HepG2 (cell line): ENCODE results near the gene RGS13. TPM values are rescaled to one million over a fixed set of nuclear protein-coding genes. Genes with fewer than 3 reads are reported as not detected.

Experiments
- ATAC-seq: fragments of 200-7000 bp; cut with Tn5 transposase; 3 replicates; pipeline ENCODE4 v1.9.1; 2020; ENCODE audit warnings: mild to moderate bottlenecking, moderate library complexity
- BruUV-seq: library from RNA; stranded (reverse); fragments of 400-500 nt; replicated peaks from 2 replicates; lab custom pipeline; 2021; lab: Mats Ljungman, UMichigan
- CTCF ChIA-PET: fragments of 300-600 bp; formaldehyde crosslinking; extraction: SDS; loops from one replicate; lab custom pipeline; 2021; ENCODE audit warnings: low total read pairs, inconsistent platforms, low intra/inter-chr PET ratio; lab: Yijun Ruan, JAX
- POLR2A ChIA-PET: fragments of 350-600 bp; sonication (Branson Sonifier 250); formaldehyde crosslinking; loops from one replicate; lab custom pipeline; 2020; ENCODE audit warnings: antibody characterized with exemption, inconsistent platforms; lab: Yijun Ruan, JAX
- DNase-seq: peaks from one replicate; pipeline ENCODE4 v3.0.0-alpha.2; 2015; ENCODE audit warnings: low spot score
- FAIRE-seq: peaks from 3 replicates; lab custom pipeline; 2011; peaks lifted over from hg19 to GRCh38; lab: Jason Lieb, UNC
- H2AFZ ChIP-seq: one replicate; pipeline ENCODE4 v1.6.1; 2011; ENCODE audit warnings: low read length, inconsistent platforms
- H3K27ac ChIP-seq: fragments of 300-600 bp; 3 replicates; pipeline ENCODE4 v1.8.0; 2011; ENCODE audit warnings: mixed run types, mild to moderate bottlenecking, mixed read lengths, low read length, inconsistent platforms; ENCODE audit not compliant: insufficient read depth; ENCODE audit errors: extremely low read length
- H3K27me3 ChIP-seq, 2 experiments: fragments of 200-600 bp in 1 of 2; 2 replicates in 1 of 2; 3 replicates in 1 of 2; pipeline versions ENCODE4 v1.6.0 to v1.8.0; 2011; ENCODE audit warnings: low read length in 2 of 2, mild to moderate bottlenecking in 2 of 2, moderate library complexity in 2 of 2, inconsistent platforms in 1 of 2; ENCODE audit not compliant: insufficient read depth in 2 of 2, control insufficient read depth in 1 of 2
- H3K36me3 ChIP-seq, 2 experiments: fragments of 200-600 bp in 1 of 2; replicated peaks in 1 of 2; 2 replicates in 1 of 2; 3 replicates in 1 of 2; pipeline versions ENCODE4 v1.5.1 to v1.8.0; 2011; ENCODE audit warnings: low read length in 2 of 2, inconsistent platforms in 1 of 2; ENCODE audit not compliant: insufficient read depth in 2 of 2, control insufficient read depth in 1 of 2
- H3K4me1 ChIP-seq: 2 replicates; pipeline ENCODE4 v1.5.1; 2012; ENCODE audit warnings: low read length, inconsistent platforms; ENCODE audit not compliant: insufficient read depth
- H3K4me2 ChIP-seq: 2 replicates; pipeline ENCODE4 v1.6.0; 2011; ENCODE audit warnings: low read depth, low read length, inconsistent platforms
- H3K4me3 ChIP-seq, 3 experiments: fragments of 200-600 bp in 1 of 3; sonication (generic), shearing (Covaris generic) in 1 of 3; replicated peaks in 1 of 3; 2 replicates each; pipeline ENCODE4 v1.5.1; 2011 to 2016; ENCODE audit warnings: low read length in 3 of 3, inconsistent platforms in 2 of 3, low read depth in 2 of 3, mild to moderate bottlenecking in 2 of 3, control low read depth in 1 of 3, mixed read lengths in 1 of 3; ENCODE audit not compliant: insufficient read depth in 1 of 3
- H3K79me2 ChIP-seq: one replicate; pipeline ENCODE4 v1.6.1; 2011; ENCODE audit warnings: low read length, inconsistent platforms; ENCODE audit not compliant: insufficient read depth
- H3K9ac ChIP-seq: 2 replicates; pipeline ENCODE4 v1.6.0; 2011; ENCODE audit warnings: mild to moderate bottlenecking, low read depth, low read length, inconsistent platforms; ENCODE audit not compliant: insufficient read depth
- H3K9me3 ChIP-seq: 2 replicates; pipeline ENCODE4 v1.5.1; 2012; ENCODE audit warnings: mild to moderate bottlenecking, low read length
- H4K20me1 ChIP-seq: 2 replicates; pipeline ENCODE4 v1.6.0; 2011; ENCODE audit warnings: inconsistent platforms, mild to moderate bottlenecking, low read length, moderate library complexity; ENCODE audit not compliant: insufficient read depth
- ATF7 ChIP-seq, 2 experiments: fragments of 450-650 bp in 1 of 2; sonication (generic) in 1 of 2; formaldehyde crosslinking in 1 of 2; IDR thresholded peaks; 2 replicates each; pipeline versions ENCODE4 v1.4.0 to v1.6.1; 2016 to 2020; ENCODE audit warnings: antibody characterized with exemption in 1 of 2, mild to moderate bottlenecking in 1 of 2, missing genetic modification reagents in 1 of 2
- FLYWCH1 ChIP-seq: sonication (generic); formaldehyde crosslinking; IDR thresholded peaks from 2 replicates; pipeline ENCODE4 v1.8.1; 2023; ENCODE audit warnings: mild to moderate bottlenecking, missing genetic modification reagents
- HIC2 ChIP-seq: sonication (generic); formaldehyde crosslinking; IDR thresholded peaks from 2 replicates; pipeline ENCODE4 v1.9.0; 2022; ENCODE audit warnings: low read depth, missing genetic modification reagents
- HNRNPLL ChIP-seq: fragments of 200-400 bp; formaldehyde crosslinking; IDR thresholded peaks from 2 replicates; pipeline ENCODE4 v1.6.1; 2017; ENCODE audit warnings: mild to moderate bottlenecking, low read depth, low read length; ENCODE audit not compliant: poor library complexity, severe bottlenecking
- MTF2 ChIP-seq: sonication (generic); formaldehyde crosslinking; IDR thresholded peaks from 2 replicates; pipeline ENCODE4 v1.5.0; 2020; ENCODE audit warnings: missing genetic modification reagents, borderline replicate concordance
- POLR2AphosphoS2 ChIP-seq: IDR thresholded peaks from 2 replicates; pipeline ENCODE4 v1.6.1; 2011; ENCODE audit warnings: low read depth, low read length, improper control_type of control experiment
- SALL2 ChIP-seq: sonication (generic); formaldehyde crosslinking; IDR thresholded peaks from 2 replicates; pipeline ENCODE4 v1.8.1; 2023; ENCODE audit warnings: mild to moderate bottlenecking, missing genetic modification reagents, inconsistent platforms
- SRSF1 ChIP-seq: fragments of 200-400 bp; formaldehyde crosslinking; optimal IDR thresholded peaks from 2 replicates; pipeline ENCODE3; 2017; ENCODE audit warnings: mild to moderate bottlenecking, low read depth, low read length, moderate library complexity
- ZBTB14 ChIP-seq: sonication (generic); formaldehyde crosslinking; IDR thresholded peaks from 2 replicates; pipeline ENCODE4 v1.4.0; 2020; ENCODE audit warnings: missing genetic modification reagents
- ZC3H4 ChIP-seq: sonication (generic); formaldehyde crosslinking; IDR thresholded peaks from 2 replicates; pipeline ENCODE4 v1.4.0; 2020; ENCODE audit warnings: missing genetic modification reagents, borderline replicate concordance
- ZFP62 ChIP-seq: sonication (generic); formaldehyde crosslinking; IDR thresholded peaks from 2 replicates; pipeline ENCODE4 v1.4.0; 2020; ENCODE audit warnings: missing genetic modification reagents
- ZNF282 ChIP-seq: fragments of 450-650 bp; IDR thresholded peaks from 2 replicates; pipeline ENCODE4 v1.6.1; 2018; ENCODE audit not compliant: partially characterized antibody
- ZNF644 ChIP-seq: IDR thresholded peaks from 2 replicates; pipeline ENCODE4 v1.6.1; 2016; ENCODE audit warnings: low read depth
- ZNF7 ChIP-seq: IDR thresholded peaks from 2 replicates; pipeline ENCODE4 v1.6.1; 2016; ENCODE audit warnings: missing biosample characterization, missing genetic modification reagents
- WGBS: methylation state at CpG from one replicate; pipeline ENCODE4 v1.1.6; 2017; ENCODE audit warnings: low lambda C conversion rate; 5-methylcytosine and 5-hydroxymethylcytosine counted together
- in situ Hi-C: cut with HindIII; loops from 2 replicates; pipeline ENCODE4 v1.10.0; 2017; ENCODE audit warnings: low pct_unique_long_range_greater_than_20kb; ENCODE audit not compliant: extremely low pct_ligation_motif_present
- intact Hi-C: fragments of 100-400 bp; cut with micrococcal nuclease; formaldehyde crosslinking; loops from one replicate; pipeline ENCODE4 v1.10.0; 2022; ENCODE audit not compliant: unreplicated experiment
- polyA plus RNA-seq, 8 experiments: library from polyadenylated mRNA; depleted of rRNA in 3 of 8; stranded (reverse) in 7 of 8; unstranded in 1 of 8; fragments of >200 nt; fragmentation: Illumina TruSeq in 4 of 8; extraction: Trizol in 4 of 8; gene quantifications; 2 replicates each; pipeline versions ENCODE4 v1.2.1 to v1.2.3, GENCODE V29; 2011 to 2016; ENCODE audit warnings: low read depth in 4 of 8, missing spikeins in 1 of 8, mixed read lengths in 1 of 8; ENCODE audit not compliant: insufficient read depth in 1 of 8
- total RNA-seq, 5 experiments: library from RNA; depleted of rRNA; stranded (reverse); fragments of >200 nt; fragmentation: Illumina TruSeq; extraction: Trizol; gene quantifications; 2 replicates each; pipeline ENCODE4 v1.2.3, GENCODE V29; 2016; ENCODE audit warnings: low read depth in 1 of 5
- TF ChIP-seq, protein P1 (sequence below): sonication (generic); formaldehyde crosslinking; IDR thresholded peaks from 2 replicates; pipeline ENCODE4 v1.9.0; 2021; ENCODE audit warnings: mild to moderate bottlenecking, missing genetic modification reagents

RGS13 gene
- total and polyA plus RNA-seq, 2 of the 13 experiments (the other 11 are each of a cell fraction or from before 2014, with no cell fraction given) = not detected

- DNase-seq (no peak), ATAC-seq (no peak), FAIRE-seq (no peak)
- no peak for TF ChIP-seq ATF7 (IDR thresholded peaks at IDR 0.05)
- TF ChIP-seq ATF7 (CRISPR knock-in tag; IDR thresholded peaks at IDR 0.05) = no peak
- no peak for TF ChIP-seq ZFP62 (CRISPR knock-in tag)
- no peak for TF ChIP-seq ZNF282
- TF ChIP-seq SRSF1 = no peak
- TF ChIP-seq ZNF644 = no peak
- no peak for TF ChIP-seq SALL2 (CRISPR knock-in tag)
- TF ChIP-seq, protein P1, sequence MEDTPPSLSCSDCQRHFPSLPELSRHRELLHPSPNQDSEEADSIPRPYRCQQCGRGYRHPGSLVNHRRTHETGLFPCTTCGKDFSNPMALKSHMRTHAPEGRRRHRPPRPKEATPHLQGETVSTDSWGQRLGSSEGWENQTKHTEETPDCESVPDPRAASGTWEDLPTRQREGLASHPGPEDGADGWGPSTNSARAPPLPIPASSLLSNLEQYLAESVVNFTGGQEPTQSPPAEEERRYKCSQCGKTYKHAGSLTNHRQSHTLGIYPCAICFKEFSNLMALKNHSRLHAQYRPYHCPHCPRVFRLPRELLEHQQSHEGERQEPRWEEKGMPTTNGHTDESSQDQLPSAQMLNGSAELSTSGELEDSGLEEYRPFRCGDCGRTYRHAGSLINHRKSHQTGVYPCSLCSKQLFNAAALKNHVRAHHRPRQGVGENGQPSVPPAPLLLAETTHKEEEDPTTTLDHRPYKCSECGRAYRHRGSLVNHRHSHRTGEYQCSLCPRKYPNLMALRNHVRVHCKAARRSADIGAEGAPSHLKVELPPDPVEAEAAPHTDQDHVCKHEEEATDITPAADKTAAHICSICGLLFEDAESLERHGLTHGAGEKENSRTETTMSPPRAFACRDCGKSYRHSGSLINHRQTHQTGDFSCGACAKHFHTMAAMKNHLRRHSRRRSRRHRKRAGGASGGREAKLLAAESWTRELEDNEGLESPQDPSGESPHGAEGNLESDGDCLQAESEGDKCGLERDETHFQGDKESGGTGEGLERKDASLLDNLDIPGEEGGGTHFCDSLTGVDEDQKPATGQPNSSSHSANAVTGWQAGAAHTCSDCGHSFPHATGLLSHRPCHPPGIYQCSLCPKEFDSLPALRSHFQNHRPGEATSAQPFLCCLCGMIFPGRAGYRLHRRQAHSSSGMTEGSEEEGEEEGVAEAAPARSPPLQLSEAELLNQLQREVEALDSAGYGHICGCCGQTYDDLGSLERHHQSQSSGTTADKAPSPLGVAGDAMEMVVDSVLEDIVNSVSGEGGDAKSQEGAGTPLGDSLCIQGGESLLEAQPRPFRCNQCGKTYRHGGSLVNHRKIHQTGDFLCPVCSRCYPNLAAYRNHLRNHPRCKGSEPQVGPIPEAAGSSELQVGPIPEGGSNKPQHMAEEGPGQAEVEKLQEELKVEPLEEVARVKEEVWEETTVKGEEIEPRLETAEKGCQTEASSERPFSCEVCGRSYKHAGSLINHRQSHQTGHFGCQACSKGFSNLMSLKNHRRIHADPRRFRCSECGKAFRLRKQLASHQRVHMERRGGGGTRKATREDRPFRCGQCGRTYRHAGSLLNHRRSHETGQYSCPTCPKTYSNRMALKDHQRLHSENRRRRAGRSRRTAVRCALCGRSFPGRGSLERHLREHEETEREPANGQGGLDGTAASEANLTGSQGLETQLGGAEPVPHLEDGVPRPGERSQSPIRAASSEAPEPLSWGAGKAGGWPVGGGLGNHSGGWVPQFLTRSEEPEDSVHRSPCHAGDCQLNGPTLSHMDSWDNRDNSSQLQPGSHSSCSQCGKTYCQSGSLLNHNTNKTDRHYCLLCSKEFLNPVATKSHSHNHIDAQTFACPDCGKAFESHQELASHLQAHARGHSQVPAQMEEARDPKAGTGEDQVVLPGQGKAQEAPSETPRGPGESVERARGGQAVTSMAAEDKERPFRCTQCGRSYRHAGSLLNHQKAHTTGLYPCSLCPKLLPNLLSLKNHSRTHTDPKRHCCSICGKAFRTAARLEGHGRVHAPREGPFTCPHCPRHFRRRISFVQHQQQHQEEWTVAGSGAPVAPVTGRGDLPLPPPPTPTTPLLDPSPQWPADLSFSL (CRISPR knock-in tag) = no peak
- no peak for TF ChIP-seq ZC3H4
- no peak for TF ChIP-seq HIC2
- no peak for TF ChIP-seq HNRNPLL
- no peak for TF ChIP-seq POLR2AphosphoS2
- no peak for TF ChIP-seq FLYWCH1 (CRISPR knock-in tag)
- TF ChIP-seq ZNF7 (CRISPR knock-in tag) = no peak
- no peak for TF ChIP-seq MTF2 (CRISPR knock-in tag)
- no peak for TF ChIP-seq ZBTB14 (CRISPR knock-in tag)
- Histone ChIP-seq H2AFZ (no peak overlapping the region), H3K4me2 (no peak overlapping the region), H3K9me3 (no peaks in the 10 kb centered on the region), H3K4me3 (no peak overlapping the region), H3K4me1 (no peaks in the 10 kb centered on the region), H3K79me2 (no peaks in the 10 kb centered on the region), H3K9ac (no peak overlapping the region), H4K20me1 (no peaks in the 10 kb centered on the region), H3K36me3 (no peaks in the 10 kb centered on the region), H3K27ac (no peak overlapping the region), H3K27me3 (no peaks in the 10 kb centered on the region)
- ChIA-PET POLR2A (no interaction called here), CTCF (no interaction called here)
- BruUV-seq = no TSS peak
- in situ Hi-C loops = no loop called here
- 76% methylated on average over 3 of the region's 3 CpGs for WGBS
- intact Hi-C loops = no loop called here
These were observed 46.1 kb upstream of the RGS13 start for GRCh38 chr1:192589813-192590212.
